Measurements from ENCODE around the gene GNPNAT1. TPM values are rescaled to one million over a fixed set of nuclear protein-coding genes. Genes with fewer than 3 reads are reported as not detected.

The GNPNAT1 gene
- total and polyA plus RNA-seq, 9 donors, result 9.9 to 29.8 (median 16.5) TPM

- DNase-seq, result no peak
- no peak for TF ChIP-seq CTCF (IDR thresholded peaks at IDR 0.05)
- no peak for TF ChIP-seq POLR2A (IDR thresholded peaks at IDR 0.05)
- no peak for TF ChIP-seq EP300 (IDR thresholded peaks at IDR 0.05)
- H3K4me3 ChIP-seq, result no peak overlapping the region
- no peaks in the 10 kb centered on the region for H3K4me1 ChIP-seq (ENCODE audit: insufficient read depth)
- no peak overlapping the region for H3K27ac ChIP-seq
- H3K9me3 ChIP-seq, result no peaks in the 10 kb centered on the region
- H3K36me3 ChIP-seq, result no peaks in the 10 kb centered on the region
- intact Hi-C loops (cut with DNase I), result no loop called here
- WGBS, 3 donors, result 98 to 100% (median 99%) methylated on average over 1 of the region's 1 CpG
- no peaks in the 10 kb centered on the region for H3K27me3 ChIP-seq
These were observed 16.7 kb upstream of the GNPNAT1 start for GRCh38 chr14:52808101-52808500.

- intact Hi-C loops (cut with DNase I), result no loop called here
- H3K27me3 ChIP-seq, result no peaks in the 10 kb centered on the region
- H3K27ac ChIP-seq, result no peak overlapping the region
- TF ChIP-seq POLR2A (IDR thresholded peaks at IDR 0.05) (no peak), EP300 (IDR thresholded peaks at IDR 0.05) (no peak)
- H3K4me3 ChIP-seq, result no peak overlapping the region
- H3K4me1 ChIP-seq (ENCODE audit: insufficient read depth), result no peaks in the 10 kb centered on the region
- H3K36me3 ChIP-seq, result no peaks in the 10 kb centered on the region
- WGBS, 3 donors, result 85 to 90% (median 90%) methylated on average over 4 of the region's 4 CpGs
- no peak for DNase-seq
- no peaks in the 10 kb centered on the region for H3K9me3 ChIP-seq
These were observed 14.7 kb upstream of the GNPNAT1 start for GRCh38 chr14:52806115-52806514.

GRCh38 chr14:52802597-52802996 lies 11.2 kb upstream of the GNPNAT1 start:
- intact Hi-C loops (cut with DNase I), result no loop called here
- H3K4me3 ChIP-seq, result no peak overlapping the region
- DNase-seq, result no peak
- H3K27me3 ChIP-seq, result no peaks in the 10 kb centered on the region
- H3K4me1 ChIP-seq (ENCODE audit: insufficient read depth), result no peaks in the 10 kb centered on the region
- no peak overlapping the region for H3K27ac ChIP-seq
- TF ChIP-seq POLR2A (IDR thresholded peaks at IDR 0.05) (no peak), EP300 (IDR thresholded peaks at IDR 0.05) (no peak), CTCF (IDR thresholded peaks at IDR 0.05) (no peak)
- WGBS, 3 donors, result 87 to 91% (median 90%) methylated on average over 3 of the region's 3 CpGs
- H3K9me3 ChIP-seq, result no peaks in the 10 kb centered on the region
- H3K36me3 ChIP-seq, result no peaks in the 10 kb centered on the region

- no peaks in the 10 kb centered on the region for H3K4me1 ChIP-seq (ENCODE audit: insufficient read depth)
- H3K27ac ChIP-seq, result no peak overlapping the region
- intact Hi-C loops (cut with DNase I), result no loop called here
- no peaks in the 10 kb centered on the region for H3K27me3 ChIP-seq
- no peaks in the 10 kb centered on the region for H3K36me3 ChIP-seq
- WGBS, 3 donors, result 78% methylated on average over 5 of the region's 5 CpGs
- no peak for TF ChIP-seq POLR2A (IDR thresholded peaks at IDR 0.05)
- TF ChIP-seq EP300 (IDR thresholded peaks at IDR 0.05), result no peak
- no peak overlapping the region for H3K4me3 ChIP-seq
- no peak for DNase-seq
- H3K9me3 ChIP-seq, result no peaks in the 10 kb centered on the region
These were observed 9.8 kb upstream of the GNPNAT1 start for GRCh38 chr14:52801014-52801712.

GRCh38 chr14:52798826-52799225 lies 7.4 kb upstream of the GNPNAT1 start:
- TF ChIP-seq EP300 (IDR thresholded peaks at IDR 0.05) (no peak), CTCF (IDR thresholded peaks at IDR 0.05) (no peak), POLR2A (IDR thresholded peaks at IDR 0.05) (no peak)
- H3K27me3 ChIP-seq, result no peaks in the 10 kb centered on the region
- no peaks in the 10 kb centered on the region for H3K36me3 ChIP-seq
- intact Hi-C loops (cut with DNase I), result no loop called here
- H3K9me3 ChIP-seq, result no peaks in the 10 kb centered on the region
- H3K4me3 ChIP-seq, result no peak overlapping the region
- H3K27ac ChIP-seq, result no peak overlapping the region
- DNase-seq, result no peak
- WGBS, 3 donors, result 92 to 96% (median 96%) methylated on average over 15 of the region's 15 CpGs
- no peaks in the 10 kb centered on the region for H3K4me1 ChIP-seq (ENCODE audit: insufficient read depth)

All from ovary (tissue), 9 donors.